Measurements from ENCODE around the gene DENND1B. TPM values are rescaled to one million over a fixed set of nuclear protein-coding genes. Genes with fewer than 3 reads are reported as not detected.

DENND1B gene
- total and polyA plus RNA-seq, 5 donors from 2014 or later, result 13.8 to 45.5 (median 18.1) TPM

- DNase-seq, result no peak
- H3K9me3 ChIP-seq (ENCODE audit: control insufficient read depth in 2 of 2, low read length in 2 of 2), result no peaks in the 10 kb centered on the region
- Mint-ChIP-seq H3K27me3 (peaks cover 8% of the 10 kb centered on the region), H3K36me3 (no peaks in the 10 kb centered on the region), H3K27ac (no peak overlapping the region), H3K4me1 (no peaks in the 10 kb centered on the region), H3K4me3 (no peak overlapping the region), H3K9me3 (peaks cover 0 to 2% (median 0%) of the 10 kb centered on the region in 7 donors)
- peaks cover 4% of the 10 kb centered on the region for H3K27me3 ChIP-seq (ENCODE audit: control insufficient read depth, insufficient read depth, low read length)
- no peaks in the 10 kb centered on the region for H3K4me1 ChIP-seq (ENCODE audit: control insufficient read depth, insufficient read depth, low read length, poor library complexity, severe bottlenecking)
- H3K27ac ChIP-seq (ENCODE audit: insufficient read depth, low read length, poor library complexity, severe bottlenecking), result no peak overlapping the region
- ATAC-seq (ENCODE audit: low read depth in 2 of 2), result no peak
- H3K4me3 ChIP-seq (ENCODE audit: low read depth, low read length), result no peak overlapping the region
- no peaks in the 10 kb centered on the region for H3K36me3 ChIP-seq (ENCODE audit: control insufficient read depth, insufficient read depth, low read length)
Measured at GRCh38 chr1:197470330-197470729, 304.9 kb downstream of the DENND1B start.

DNA sequence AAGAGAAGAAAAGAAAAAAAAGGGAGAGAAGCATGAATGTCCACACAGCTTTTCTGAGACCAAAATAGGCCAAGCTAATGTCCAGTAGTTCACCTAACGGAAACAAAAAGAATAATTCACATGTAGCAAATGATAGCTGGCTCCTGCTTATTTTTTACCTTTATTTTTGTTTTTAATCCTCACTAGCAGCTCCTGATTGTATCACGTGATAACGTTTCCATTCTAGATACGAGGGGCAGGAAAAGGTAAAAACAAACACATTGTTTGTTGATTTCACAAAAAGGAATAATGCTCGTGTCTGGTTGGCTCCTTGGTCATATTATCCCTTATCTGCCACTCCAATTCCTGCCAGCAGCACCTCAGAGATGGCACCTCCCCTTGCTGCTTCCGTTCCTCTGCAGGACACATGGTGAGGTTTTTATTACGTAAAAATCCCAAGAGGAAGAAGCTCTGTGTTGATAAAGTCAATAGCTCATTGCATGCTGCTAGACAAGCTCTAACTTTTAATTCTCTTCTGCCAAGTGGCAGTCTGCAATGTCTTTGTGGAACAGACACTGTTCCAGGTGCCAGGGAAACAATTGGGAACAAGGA is 305.6 kb downstream of the DENND1B start:
- DNase-seq, result no peak
- Mint-ChIP-seq H3K36me3 (no peaks in the 10 kb centered on the region), H3K4me1 (no peaks in the 10 kb centered on the region), H3K27ac (no peak overlapping the region), H3K27me3 (peaks cover 5% of the 10 kb centered on the region), H3K9me3 (peaks cover 0 to 2% (median 0%) of the 10 kb centered on the region in 7 donors), H3K4me3 (no peak overlapping the region)
- H3K27ac ChIP-seq (ENCODE audit: insufficient read depth, low read length, poor library complexity, severe bottlenecking), result no peak overlapping the region
- no peaks in the 10 kb centered on the region for H3K36me3 ChIP-seq (ENCODE audit: control insufficient read depth, insufficient read depth, low read length)
- H3K27me3 ChIP-seq (ENCODE audit: control insufficient read depth, insufficient read depth, low read length), result peaks cover 4% of the 10 kb centered on the region
- ATAC-seq (ENCODE audit: low read depth in 2 of 2), result no peak
- H3K4me1 ChIP-seq (ENCODE audit: control insufficient read depth, insufficient read depth, low read length, poor library complexity, severe bottlenecking), result no peaks in the 10 kb centered on the region
- no peak overlapping the region for H3K4me3 ChIP-seq (ENCODE audit: low read depth, low read length)
- H3K9me3 ChIP-seq (ENCODE audit: control insufficient read depth in 2 of 2, low read length in 2 of 2), result no peaks in the 10 kb centered on the region

DNA sequence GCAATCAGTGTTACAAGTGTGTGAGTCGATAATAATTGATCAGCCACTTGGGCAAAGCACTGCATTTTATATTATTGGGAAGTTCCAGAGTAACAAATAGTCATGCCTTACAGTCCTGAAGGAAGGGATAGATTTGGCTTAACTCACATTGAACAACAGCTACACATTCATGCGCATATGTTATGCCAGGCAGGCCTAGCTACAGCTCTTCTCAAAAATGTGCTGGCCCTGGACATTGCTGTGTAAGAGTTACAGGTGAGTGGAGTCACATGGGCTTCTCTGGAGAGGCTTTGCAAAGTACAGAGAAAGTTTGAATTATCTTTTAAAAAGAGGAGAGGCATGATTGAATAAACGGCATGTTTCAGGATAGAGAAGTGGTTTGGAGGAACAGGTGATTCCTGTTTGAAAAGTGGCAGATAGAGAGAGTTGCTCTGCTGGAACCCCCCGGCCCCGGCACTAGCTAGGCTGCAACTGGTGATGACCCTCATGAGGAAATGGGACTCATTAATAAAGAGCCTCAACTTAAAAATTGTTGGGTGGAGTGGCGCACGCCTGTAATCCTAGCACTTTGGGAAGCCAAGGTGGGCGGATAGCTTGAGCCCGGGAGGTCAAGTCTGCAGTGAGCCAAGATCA is 306.6 kb downstream of the DENND1B start:
- Histone ChIP-seq H3K4me3 (ENCODE audit: low read depth, low read length) (no peak overlapping the region), H3K9me3 (ENCODE audit: control insufficient read depth in 2 of 2, low read length in 2 of 2) (no peaks in the 10 kb centered on the region), H3K4me1 (ENCODE audit: control insufficient read depth, insufficient read depth, low read length, poor library complexity, severe bottlenecking) (no peaks in the 10 kb centered on the region), H3K27ac (ENCODE audit: insufficient read depth, low read length, poor library complexity, severe bottlenecking) (no peak overlapping the region), H3K27me3 (ENCODE audit: control insufficient read depth, insufficient read depth, low read length) (peaks cover 9% of the 10 kb centered on the region), H3K36me3 (ENCODE audit: control insufficient read depth, insufficient read depth, low read length) (no peaks in the 10 kb centered on the region)
- Mint-ChIP-seq H3K36me3 (no peaks in the 10 kb centered on the region), H3K27me3 (peaks cover 5% of the 10 kb centered on the region), H3K27ac (no peak overlapping the region), H3K4me3 (no peak overlapping the region), H3K4me1 (no peaks in the 10 kb centered on the region), H3K9me3 (peaks cover 0 to 2% (median 0%) of the 10 kb centered on the region in 7 donors)
- DNase-seq (no peak), ATAC-seq (ENCODE audit: low read depth in 2 of 2) (no peak)

- ATAC-seq (ENCODE audit: low read depth in 2 of 2) (no peak), DNase-seq (no peak)
- Histone ChIP-seq H3K36me3 (ENCODE audit: control insufficient read depth, insufficient read depth, low read length) (no peaks in the 10 kb centered on the region), H3K4me3 (ENCODE audit: low read depth, low read length) (no peak overlapping the region), H3K27me3 (ENCODE audit: control insufficient read depth, insufficient read depth, low read length) (peaks cover 9% of the 10 kb centered on the region), H3K27ac (ENCODE audit: insufficient read depth, low read length, poor library complexity, severe bottlenecking) (no peak overlapping the region), H3K4me1 (ENCODE audit: control insufficient read depth, insufficient read depth, low read length, poor library complexity, severe bottlenecking) (no peaks in the 10 kb centered on the region), H3K9me3 (ENCODE audit: control insufficient read depth in 2 of 2, low read length in 2 of 2) (no peaks in the 10 kb centered on the region)
- H3K9me3 Mint-ChIP-seq, result peaks cover 0 to 2% (median 0%) of the 10 kb centered on the region in 7 donors
- no peak overlapping the region for H3K4me3 Mint-ChIP-seq
- no peak overlapping the region for H3K27ac Mint-ChIP-seq
- H3K27me3 Mint-ChIP-seq, result peaks cover 5% of the 10 kb centered on the region
- H3K4me1 Mint-ChIP-seq, result no peaks in the 10 kb centered on the region
- H3K36me3 Mint-ChIP-seq, result no peaks in the 10 kb centered on the region
Measured at GRCh38 chr1:197467881-197468280, 307.4 kb downstream of the DENND1B start.

DNA sequence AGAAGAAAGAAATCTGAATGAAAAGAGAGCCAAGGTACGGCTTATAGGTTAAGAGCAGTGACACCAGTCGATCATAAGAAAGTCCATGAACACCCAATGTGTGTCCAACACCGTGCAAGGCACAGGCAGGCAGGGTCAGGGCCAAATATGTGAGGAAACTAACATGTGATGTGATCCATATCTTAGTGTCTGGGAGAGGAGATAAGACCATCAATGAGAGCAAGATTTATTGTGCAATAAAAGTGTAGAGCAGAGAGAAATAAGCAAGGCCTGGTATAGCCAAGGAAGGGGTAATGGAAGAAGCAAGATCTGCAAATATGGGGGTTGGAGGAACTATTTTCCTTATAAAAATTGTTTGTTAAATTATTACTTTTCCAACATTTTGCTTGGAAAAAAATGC is 308.5 kb downstream of the DENND1B start:
- DNase-seq (no peak), ATAC-seq (ENCODE audit: low read depth in 2 of 2) (no peak)
- H3K27me3 Mint-ChIP-seq, result no peaks in the 10 kb centered on the region
- no peaks in the 10 kb centered on the region for H3K36me3 Mint-ChIP-seq
- Histone ChIP-seq H3K27me3 (ENCODE audit: control insufficient read depth, insufficient read depth, low read length) (peaks cover 9% of the 10 kb centered on the region), H3K4me3 (ENCODE audit: low read depth, low read length) (no peak overlapping the region), H3K27ac (ENCODE audit: insufficient read depth, low read length, poor library complexity, severe bottlenecking) (no peak overlapping the region), H3K4me1 (ENCODE audit: control insufficient read depth, insufficient read depth, low read length, poor library complexity, severe bottlenecking) (no peaks in the 10 kb centered on the region), H3K36me3 (ENCODE audit: control insufficient read depth, insufficient read depth, low read length) (no peaks in the 10 kb centered on the region), H3K9me3 (ENCODE audit: control insufficient read depth in 2 of 2, low read length in 2 of 2) (no peaks in the 10 kb centered on the region)
- H3K9me3 Mint-ChIP-seq, result peaks cover 0 to 2% (median 0%) of the 10 kb centered on the region in 7 donors
- no peak overlapping the region for H3K27ac Mint-ChIP-seq
- no peaks in the 10 kb centered on the region for H3K4me1 Mint-ChIP-seq
- H3K4me3 Mint-ChIP-seq, result no peak overlapping the region

- Histone ChIP-seq H3K9me3 (ENCODE audit: control insufficient read depth in 2 of 2, low read length in 2 of 2) (no peaks in the 10 kb centered on the region), H3K27me3 (ENCODE audit: control insufficient read depth, insufficient read depth, low read length) (peaks cover 12% of the 10 kb centered on the region), H3K36me3 (ENCODE audit: control insufficient read depth, insufficient read depth, low read length) (no peaks in the 10 kb centered on the region), H3K27ac (ENCODE audit: insufficient read depth, low read length, poor library complexity, severe bottlenecking) (no peak overlapping the region), H3K4me1 (ENCODE audit: control insufficient read depth, insufficient read depth, low read length, poor library complexity, severe bottlenecking) (no peaks in the 10 kb centered on the region), H3K4me3 (ENCODE audit: low read depth, low read length) (no peak overlapping the region)
- Mint-ChIP-seq H3K9me3 (peaks cover 0 to 2% (median 0%) of the 10 kb centered on the region in 7 donors), H3K27me3 (no peaks in the 10 kb centered on the region), H3K36me3 (no peaks in the 10 kb centered on the region), H3K27ac (no peak overlapping the region), H3K4me1 (no peaks in the 10 kb centered on the region), H3K4me3 (no peak overlapping the region)
- ATAC-seq (ENCODE audit: low read depth in 2 of 2) (no peak), DNase-seq (no peak)
Measured at GRCh38 chr1:197465528-197466327, 309.6 kb downstream of the DENND1B start.

DNA sequence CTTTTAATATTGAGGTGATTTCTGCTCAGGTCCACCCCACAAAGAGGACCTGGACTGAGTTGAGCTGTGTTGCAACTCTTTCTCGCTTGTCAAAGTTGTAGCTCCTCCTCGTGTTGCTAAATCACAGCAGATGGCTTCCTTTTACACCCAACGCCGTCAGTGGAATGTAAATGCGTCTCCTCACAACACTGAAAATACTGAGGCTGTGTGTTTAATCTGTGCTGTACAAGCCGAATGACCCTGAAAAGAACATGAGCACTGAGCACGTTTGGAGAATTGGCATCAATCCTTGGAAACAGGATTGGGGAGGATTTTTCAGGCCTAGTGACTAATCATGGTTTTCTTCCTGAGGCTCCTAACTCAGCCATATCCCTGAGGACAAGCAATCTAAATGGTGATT is 311.2 kb downstream of the DENND1B start:
- Histone ChIP-seq H3K4me1 (ENCODE audit: control insufficient read depth, insufficient read depth, low read length, poor library complexity, severe bottlenecking) (no peaks in the 10 kb centered on the region), H3K4me3 (ENCODE audit: low read depth, low read length) (no peak overlapping the region), H3K9me3 (ENCODE audit: control insufficient read depth in 2 of 2, low read length in 2 of 2) (no peaks in the 10 kb centered on the region), H3K36me3 (ENCODE audit: control insufficient read depth, insufficient read depth, low read length) (no peaks in the 10 kb centered on the region), H3K27me3 (ENCODE audit: control insufficient read depth, insufficient read depth, low read length) (peaks cover 15% of the 10 kb centered on the region), H3K27ac (ENCODE audit: insufficient read depth, low read length, poor library complexity, severe bottlenecking) (no peak overlapping the region)
- Mint-ChIP-seq H3K27me3 (no peaks in the 10 kb centered on the region), H3K9me3 (peaks cover 0 to 2% (median 0%) of the 10 kb centered on the region in 7 donors), H3K36me3 (no peaks in the 10 kb centered on the region), H3K4me3 (no peak overlapping the region), H3K4me1 (no peaks in the 10 kb centered on the region), H3K27ac (no peak overlapping the region)
- ATAC-seq (ENCODE audit: low read depth in 2 of 2), result no peak
- DNase-seq, result no peak
